ENCODE measurements around the gene DZIP1. TPM values are rescaled to one million over a fixed set of nuclear protein-coding genes. Genes with fewer than 3 reads are reported as not detected.

The DZIP1 gene
- polyA plus RNA-seq, 1 experiment: 32.9 TPM

DNA sequence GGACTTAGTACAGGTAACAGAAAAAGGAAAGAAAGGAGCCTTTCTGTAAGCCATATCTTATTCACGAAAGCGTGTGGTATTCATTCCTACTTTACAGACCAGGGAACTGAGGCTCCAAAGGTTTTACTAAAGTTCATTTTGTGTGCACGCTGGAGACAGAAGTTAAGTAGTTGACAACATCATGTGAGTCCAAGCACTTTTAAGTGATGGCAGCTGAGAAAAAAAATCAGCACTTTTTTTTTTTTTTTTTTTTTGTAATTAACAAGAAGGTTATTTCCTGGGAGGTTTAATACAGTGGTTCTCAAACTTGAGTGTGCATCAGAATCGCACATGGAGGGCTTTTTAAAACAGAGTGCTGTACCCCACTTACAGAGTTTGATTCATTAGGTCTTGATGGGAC is 34.5 kb upstream of the DZIP1 start:
- Histone ChIP-seq H3K4me3 (ENCODE audit: low read depth, low read length) (peak overlapping the region; percentile 88), H3K9me3 (ENCODE audit: control insufficient read depth, insufficient read depth, low read length) (no peaks in the 10 kb centered on the region), H3K27ac (ENCODE audit: low read depth, low read length) (no peak overlapping the region), H3K27me3 (ENCODE audit: control insufficient read depth, insufficient read depth, low read length) (no peaks in the 10 kb centered on the region)
- DNase-seq (ENCODE audit: low read depth, low spot score): no peak
- CTCF ChIA-PET: interaction anchor here (0.6 to 1.0 kb wide), 3 partner anchors 18 to 155 kb away, joined by 3 to 4 read pairs (median 3); no protein-coding TSS in a partner anchor
- POLR2A ChIA-PET: no interaction called here
- TF ChIP-seq, protein P1, sequence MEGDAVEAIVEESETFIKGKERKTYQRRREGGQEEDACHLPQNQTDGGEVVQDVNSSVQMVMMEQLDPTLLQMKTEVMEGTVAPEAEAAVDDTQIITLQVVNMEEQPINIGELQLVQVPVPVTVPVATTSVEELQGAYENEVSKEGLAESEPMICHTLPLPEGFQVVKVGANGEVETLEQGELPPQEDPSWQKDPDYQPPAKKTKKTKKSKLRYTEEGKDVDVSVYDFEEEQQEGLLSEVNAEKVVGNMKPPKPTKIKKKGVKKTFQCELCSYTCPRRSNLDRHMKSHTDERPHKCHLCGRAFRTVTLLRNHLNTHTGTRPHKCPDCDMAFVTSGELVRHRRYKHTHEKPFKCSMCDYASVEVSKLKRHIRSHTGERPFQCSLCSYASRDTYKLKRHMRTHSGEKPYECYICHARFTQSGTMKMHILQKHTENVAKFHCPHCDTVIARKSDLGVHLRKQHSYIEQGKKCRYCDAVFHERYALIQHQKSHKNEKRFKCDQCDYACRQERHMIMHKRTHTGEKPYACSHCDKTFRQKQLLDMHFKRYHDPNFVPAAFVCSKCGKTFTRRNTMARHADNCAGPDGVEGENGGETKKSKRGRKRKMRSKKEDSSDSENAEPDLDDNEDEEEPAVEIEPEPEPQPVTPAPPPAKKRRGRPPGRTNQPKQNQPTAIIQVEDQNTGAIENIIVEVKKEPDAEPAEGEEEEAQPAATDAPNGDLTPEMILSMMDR (IDR thresholded peaks at IDR 0.05; ENCODE audit: low read depth, low read length): no peak

DNA sequence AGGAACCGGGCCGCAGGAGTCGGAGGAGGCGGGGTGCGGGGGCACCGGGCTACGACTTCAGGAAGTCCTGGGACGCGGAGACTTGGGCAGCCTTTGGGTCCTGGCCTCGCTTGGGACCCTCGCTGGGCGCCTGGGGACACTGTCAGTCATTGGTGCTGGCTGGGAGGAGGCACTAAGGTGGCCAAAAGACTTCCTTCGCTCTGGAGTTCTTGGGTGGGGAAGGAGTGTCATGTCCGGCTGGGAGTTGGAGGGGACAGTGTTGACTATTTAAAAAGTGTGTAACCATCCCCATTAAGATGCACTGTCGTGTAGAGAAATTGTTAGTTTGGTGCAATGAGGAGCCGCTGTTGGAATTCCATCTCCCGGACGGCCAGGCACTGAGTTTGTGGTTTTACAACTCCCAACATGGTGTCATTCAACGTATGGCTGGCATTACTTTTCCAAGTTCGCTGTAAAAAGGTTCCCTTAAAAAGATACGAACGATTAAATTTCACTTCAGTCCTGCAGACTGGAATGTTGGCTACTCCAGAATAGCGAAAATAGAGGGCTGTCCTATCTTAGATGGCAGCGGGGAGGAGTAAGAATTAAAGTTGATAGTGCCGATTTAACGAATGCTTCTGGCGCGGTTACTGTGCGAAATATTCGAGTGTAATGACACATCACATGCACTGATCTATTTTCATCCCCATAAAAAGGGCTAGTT is 33.2 kb upstream of the DZIP1 start:
- Histone ChIP-seq H3K27ac (ENCODE audit: low read depth, low read length) (peak overlapping the region; percentile 74), H3K27me3 (ENCODE audit: control insufficient read depth, insufficient read depth, low read length) (no peaks in the 10 kb centered on the region), H3K4me3 (ENCODE audit: low read depth, low read length) (peak overlapping the region; percentile 88), H3K9me3 (ENCODE audit: control insufficient read depth, insufficient read depth, low read length) (no peaks in the 10 kb centered on the region)
- no peak for DNase-seq (ENCODE audit: low read depth, low spot score)
- ChIA-PET CTCF (no interaction called here), POLR2A (interaction anchor here (1.5 to 1.6 kb wide), 2 partner anchors 34 to 376 kb away, joined by 5 to 23 read pairs; partner anchors contain the start of genes DZIP1 and UGGT2)
- TF ChIP-seq, protein P1 (IDR thresholded peaks at IDR 0.05; ENCODE audit: low read depth, low read length): no peak

DNA sequence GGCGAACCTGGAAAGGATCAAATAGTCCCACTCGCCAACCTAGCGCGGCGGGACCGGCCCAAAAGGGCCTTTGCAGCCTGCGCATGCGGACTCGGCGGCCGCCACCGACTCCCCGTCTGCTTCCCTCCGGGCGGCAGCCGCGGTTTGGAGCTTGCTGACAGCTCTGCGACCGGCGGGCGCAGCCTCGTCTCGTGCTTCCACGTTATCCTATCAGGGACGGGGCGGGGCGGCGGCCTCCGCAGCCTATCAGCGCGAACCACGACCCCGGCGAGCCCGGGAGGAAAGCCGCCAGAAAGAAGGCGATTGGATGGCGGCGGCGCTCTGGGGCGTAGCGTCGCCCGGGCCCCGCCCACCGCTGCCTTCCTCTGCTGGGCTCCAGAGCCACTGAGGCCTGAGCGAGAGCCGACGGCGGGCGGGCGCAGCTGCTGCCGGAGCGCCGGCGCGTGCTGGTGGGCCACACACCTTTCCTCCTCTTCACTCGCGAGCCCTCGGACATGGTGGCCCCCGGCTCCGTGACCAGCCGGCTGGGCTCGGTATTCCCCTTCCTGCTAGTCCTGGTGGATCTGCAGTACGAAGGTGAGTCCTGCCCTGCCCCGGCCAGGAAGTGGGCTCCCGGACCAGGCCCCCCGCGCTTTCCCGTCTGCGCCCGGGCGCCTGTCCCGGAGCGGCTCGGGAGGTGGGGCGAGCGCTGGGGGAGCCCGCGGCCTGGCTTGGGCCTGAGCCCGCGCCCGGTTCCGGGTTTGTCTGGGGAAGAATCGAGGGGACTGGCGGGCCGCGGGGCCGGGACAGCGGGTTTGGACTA is 32.5 kb upstream of the DZIP1 start, which contains the start of gene DNAJC3:
Gene DNAJC3 (plus strand): TSS at position 378 of the 802 bp plus-strand sequence. CDS start 117 bp downstream, at position 495.
- ChIA-PET CTCF (interaction anchor here (0.6 to 1.3 kb wide), 3 partner anchors 16 to 157 kb away, joined by 3 to 7 read pairs (median 3); no protein-coding TSS in a partner anchor), POLR2A (interaction anchor here (0.5 to 1.6 kb wide), 13 partner anchors 8 to 376 kb away, joined by 3 to 23 read pairs (median 5); partner anchors contain the start of genes DZIP1 and UGGT2)
- Histone ChIP-seq H3K27ac (ENCODE audit: low read depth, low read length) (peak within 1 kb of the TSS; percentile 80), H3K4me3 (ENCODE audit: low read depth, low read length) (peak within 1 kb of the TSS; percentile 88), H3K27me3 (ENCODE audit: control insufficient read depth, insufficient read depth, low read length) (no peaks in the 10 kb centered on the region), H3K9me3 (ENCODE audit: control insufficient read depth, insufficient read depth, low read length) (no peaks in the 10 kb centered on the region)
- TF ChIP-seq, protein P1 (IDR thresholded peaks at IDR 0.05; ENCODE audit: low read depth, low read length): no peak
- DNase-seq (ENCODE audit: low read depth, low spot score): peak; percentile 92

DNA sequence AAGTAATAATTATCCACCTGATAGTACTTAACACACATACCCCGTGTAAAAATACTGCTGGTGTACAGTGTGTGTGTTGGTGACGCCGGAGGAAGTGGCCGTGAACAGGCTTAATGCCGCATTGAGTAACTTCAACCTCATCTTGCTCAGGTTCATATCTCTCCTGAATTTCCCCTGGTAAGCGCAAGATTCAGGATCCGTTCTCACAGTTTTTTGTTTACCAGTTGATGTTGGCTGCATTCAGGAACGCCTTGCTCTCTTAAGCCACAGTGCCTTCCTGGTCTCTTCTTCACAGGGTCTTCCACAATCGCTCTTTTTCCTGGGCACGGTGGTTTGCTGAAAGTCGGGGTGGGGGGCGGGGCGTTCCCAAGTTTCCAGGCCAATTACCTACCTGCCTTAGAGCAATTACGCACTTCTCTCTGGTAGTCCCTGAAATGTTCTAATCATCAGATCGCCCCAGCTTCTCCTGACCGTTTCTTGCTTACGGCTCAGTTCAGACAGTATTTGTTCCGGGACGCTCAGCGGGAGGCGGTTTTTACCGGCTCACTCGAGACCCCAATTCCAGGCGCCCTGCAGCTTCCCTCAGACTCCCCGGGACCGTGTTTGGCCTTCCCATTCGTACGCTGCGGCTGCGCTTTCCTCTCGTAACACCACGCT is 31.7 kb upstream of the DZIP1 start:
- POLR2A ChIA-PET: interaction anchor here (0.5 to 1.6 kb wide), 12 partner anchors 9 to 377 kb away, joined by 3 to 23 read pairs (median 5); partner anchors contain the start of genes DZIP1 and UGGT2
- Histone ChIP-seq H3K27me3 (ENCODE audit: control insufficient read depth, insufficient read depth, low read length) (no peaks in the 10 kb centered on the region), H3K27ac (ENCODE audit: low read depth, low read length) (peak overlapping the region; percentile 80), H3K9me3 (ENCODE audit: control insufficient read depth, insufficient read depth, low read length) (peaks cover 3% of the 10 kb centered on the region; the same call in 1 of the 2 replicates), H3K4me3 (ENCODE audit: low read depth, low read length) (peak overlapping the region; percentile 83)
- CTCF ChIA-PET: interaction anchor here (1.2 to 1.3 kb wide), 2 partner anchors 15 to 51 kb away, joined by 3 to 7 read pairs; no protein-coding TSS in a partner anchor
- DNase-seq (ENCODE audit: low read depth, low spot score): no peak
- TF ChIP-seq, protein P1 (IDR thresholded peaks at IDR 0.05; ENCODE audit: low read depth, low read length): no peak
